Caco-2 (cell line): ENCODE data around the gene SRD5A2. TPM values are rescaled to one million over a fixed set of nuclear protein-coding genes. Genes with fewer than 3 reads are reported as not detected.

Experiments used
- BruUV-seq: library from RNA; stranded (reverse); fragments of 400-500 nt; replicated peaks from 2 replicates; lab custom pipeline; 2021; lab: Mats Ljungman, UMichigan
- CTCF ChIA-PET: fragments of 300-600 bp; sonication (Branson Sonifier 250); formaldehyde crosslinking; loops from one replicate; lab custom pipeline; 2022; ENCODE audit warnings: antibody characterized with exemption; lab: Charles Lee
- POLR2A ChIA-PET: fragments of 300-600 bp; sonication (Branson Sonifier 250); formaldehyde crosslinking; loops from one replicate; lab custom pipeline; 2022; ENCODE audit warnings: antibody characterized with exemption; lab: Charles Lee
- DNase-seq, 2 experiments: peaks; one replicate each; pipeline versions ENCODE4 v3.0.0 to v3.0.0-alpha.2; 2020 to 2022
- H3K27me3 ChIP-seq: replicated peaks from 2 replicates; pipeline ENCODE4 v1.6.0; 2011; ENCODE audit warnings: low read length; ENCODE audit not compliant: control insufficient read depth, insufficient read depth
- H3K36me3 ChIP-seq: 2 replicates; pipeline ENCODE4 v1.5.1; 2011; ENCODE audit warnings: low read length; ENCODE audit not compliant: control insufficient read depth, insufficient read depth
- H3K4me1 ChIP-seq: fragments of 250-450 bp; sonication (Bioruptor Pico); 2 replicates; pipeline ENCODE4 v1.5.1; 2020; ENCODE audit warnings: mild to moderate bottlenecking
- H3K4me3 ChIP-seq: 2 replicates; pipeline ENCODE4 v1.5.1; 2011; ENCODE audit warnings: low read depth, mild to moderate bottlenecking, control low read depth, low read length
- H3K9me3 ChIP-seq: fragments of 250-450 bp; sonication (Bioruptor Pico); 2 replicates; pipeline ENCODE4 v1.5.1; 2020; ENCODE audit warnings: mild to moderate bottlenecking, moderate library complexity
- H3K27ac Mint-ChIP-seq: one replicate; pipeline ENCODE4 v1.8.0; 2022; ENCODE audit warnings: mixed read lengths; ENCODE audit not compliant: unreplicated experiment
- H3K27me3 Mint-ChIP-seq: one replicate; pipeline ENCODE4 v1.8.0; 2022; ENCODE audit warnings: mixed read lengths; ENCODE audit not compliant: insufficient read depth, unreplicated experiment
- H3K36me3 Mint-ChIP-seq: one replicate; pipeline ENCODE4 v1.8.0; 2022; ENCODE audit warnings: mild to moderate bottlenecking, mixed read lengths; ENCODE audit not compliant: insufficient read depth, unreplicated experiment
- H3K4me1 Mint-ChIP-seq: one replicate; pipeline ENCODE4 v1.8.0; 2022; ENCODE audit warnings: low read depth, mixed read lengths; ENCODE audit not compliant: unreplicated experiment
- H3K4me3 Mint-ChIP-seq: one replicate; pipeline ENCODE4 v1.8.0; 2022; ENCODE audit warnings: mild to moderate bottlenecking, moderate library complexity, mixed read lengths; ENCODE audit not compliant: unreplicated experiment
- H3K9me3 Mint-ChIP-seq: one replicate; pipeline ENCODE4 v1.8.0; 2022; ENCODE audit warnings: mixed read lengths; ENCODE audit not compliant: unreplicated experiment
- CTCF ChIP-seq, 2 experiments: fragments of 200-600 bp in 1 of 2; IDR thresholded peaks; 1 replicate in 1 of 2; 2 replicates in 1 of 2; pipeline versions ENCODE4 v1.5.1 to v1.8.0; 2011 to 2022; ENCODE audit warnings: antibody characterized with exemption in 1 of 2, control low read depth in 1 of 2, inconsistent platforms in 1 of 2, low read depth in 1 of 2, low read length in 1 of 2, mild to moderate bottlenecking in 1 of 2, moderate library complexity in 1 of 2; ENCODE audit not compliant: insufficient read depth in 1 of 2, severe bottlenecking in 1 of 2, unreplicated experiment in 1 of 2
- intact Hi-C: fragments of 100-400 bp; cut with micrococcal nuclease; formaldehyde crosslinking; loops from one replicate; pipeline ENCODE4 v1.10.0; 2022; ENCODE audit not compliant: unreplicated experiment
- total RNA-seq: library from RNA; stranded (reverse); gene quantifications from 2 replicates; pipeline ENCODE4 v1.2.3, GENCODE V29; 2022

SRD5A2 gene
- total RNA-seq, 1 experiment from 2014 or later: not detected

- no peaks in the 10 kb centered on the region for H3K4me1 Mint-ChIP-seq
- Histone ChIP-seq H3K4me1 (no peaks in the 10 kb centered on the region), H3K4me3 (no peak overlapping the region), H3K9me3 (no peaks in the 10 kb centered on the region), H3K36me3 (no peaks in the 10 kb centered on the region), H3K27me3 (no peaks in the 10 kb centered on the region)
- H3K9me3 Mint-ChIP-seq: peaks cover 9% of the 10 kb centered on the region
- no TSS peak for BruUV-seq
- H3K4me3 Mint-ChIP-seq: no peak overlapping the region
- intact Hi-C loops: no loop called here
- TF ChIP-seq CTCF (IDR thresholded peaks at IDR 0.05; ENCODE audit: insufficient read depth in 1 of 2, low read depth in 1 of 2, low read length in 1 of 2, severe bottlenecking in 1 of 2, unreplicated experiment in 1 of 2): no peak
- ChIA-PET POLR2A (no interaction called here), CTCF (no interaction called here)
- DNase-seq: no peak
- no peaks in the 10 kb centered on the region for H3K36me3 Mint-ChIP-seq
- H3K27ac Mint-ChIP-seq: no peak overlapping the region
- no peaks in the 10 kb centered on the region for H3K27me3 Mint-ChIP-seq
Observed at GRCh38 chr2:31558401-31559295, 22.1 kb downstream of the SRD5A2 start.

GRCh38 chr2:31556940-31557339, 23.8 kb downstream of the SRD5A2 start:
- no peaks in the 10 kb centered on the region for H3K27me3 ChIP-seq
- no peak for TF ChIP-seq CTCF (IDR thresholded peaks at IDR 0.05; ENCODE audit: insufficient read depth in 1 of 2, low read depth in 1 of 2, low read length in 1 of 2, severe bottlenecking in 1 of 2, unreplicated experiment in 1 of 2)
- peaks cover 9% of the 10 kb centered on the region for H3K9me3 Mint-ChIP-seq
- no peak for DNase-seq
- no peaks in the 10 kb centered on the region for H3K36me3 ChIP-seq
- no peak overlapping the region for H3K4me3 ChIP-seq
- POLR2A ChIA-PET: no interaction called here
- no peaks in the 10 kb centered on the region for H3K4me1 Mint-ChIP-seq
- no peaks in the 10 kb centered on the region for H3K4me1 ChIP-seq
- no TSS peak for BruUV-seq
- intact Hi-C loops: no loop called here
- H3K9me3 ChIP-seq: no peaks in the 10 kb centered on the region
- no peaks in the 10 kb centered on the region for H3K36me3 Mint-ChIP-seq
- no peak overlapping the region for H3K4me3 Mint-ChIP-seq
- H3K27ac Mint-ChIP-seq: no peak overlapping the region
- H3K27me3 Mint-ChIP-seq: peaks cover 4% of the 10 kb centered on the region
- CTCF ChIA-PET: no interaction called here

GRCh38 chr2:31555967-31556706, 24.6 kb downstream of the SRD5A2 start:
- intact Hi-C loops: no loop called here
- no peak for DNase-seq
- TF ChIP-seq CTCF (IDR thresholded peaks at IDR 0.05; ENCODE audit: insufficient read depth in 1 of 2, low read depth in 1 of 2, low read length in 1 of 2, severe bottlenecking in 1 of 2, unreplicated experiment in 1 of 2): no peak
- Mint-ChIP-seq H3K9me3 (peaks cover 9% of the 10 kb centered on the region), H3K27me3 (peaks cover 4% of the 10 kb centered on the region), H3K36me3 (no peaks in the 10 kb centered on the region), H3K4me1 (no peaks in the 10 kb centered on the region), H3K27ac (no peak overlapping the region), H3K4me3 (no peak overlapping the region)
- H3K4me1 ChIP-seq: no peaks in the 10 kb centered on the region
- CTCF ChIA-PET: no interaction called here
- H3K27me3 ChIP-seq: no peaks in the 10 kb centered on the region
- no TSS peak for BruUV-seq
- H3K4me3 ChIP-seq: no peak overlapping the region
- POLR2A ChIA-PET: no interaction called here
- no peaks in the 10 kb centered on the region for H3K9me3 ChIP-seq
- no peaks in the 10 kb centered on the region for H3K36me3 ChIP-seq
